Jurkat, Clone E6-1 (cell line): Measurements from ENCODE around the gene GRIK1. TPM values are rescaled to one million over a fixed set of nuclear protein-coding genes. Genes with fewer than 3 reads are reported as not detected.
"Not testable (repeated sequence)": the region's sequence is repeated elsewhere in the genome, so short reads cannot be mapped to it uniquely, and the experiment has no call there.

Experiments used
- DNase-seq: peaks from one replicate; pipeline ENCODE4 v3.0.0-alpha.2; 2011; ENCODE audit warnings: low read depth, low spot score
- H3K4me3 ChIP-seq: 2 replicates; pipeline ENCODE4 v1.5.1; 2011; ENCODE audit warnings: mild to moderate bottlenecking, low read length, control low read depth, moderate library complexity
- polyA plus RNA-seq: library from polyadenylated mRNA; unstranded; fragments of >200 nt; gene quantifications from one replicate; pipeline ENCODE4 v1.2.1, GENCODE V29; 2012; ENCODE audit warnings: missing spikeins; ENCODE audit not compliant: insufficient read length, insufficient read depth

GRIK1 gene
- polyA plus RNA-seq = not detected

- no peak within 1 kb of the TSS for H3K4me3 ChIP-seq
- no peak for DNase-seq
Measured at GRCh38 chr21:29939924-29940275, at the start of gene GRIK1. Gene GRIK1 (minus strand): TSS chr21:29939996.

GRCh38 chr21:29987762-29988161 is 48.0 kb upstream of the GRIK1 start:
- no peak overlapping the region for H3K4me3 ChIP-seq
- DNase-seq = no peak

- no peak for DNase-seq
Measured at GRCh38 chr21:29985866-29986265, 46.1 kb upstream of the GRIK1 start.

GRCh38 chr21:29979043-29979442 is 39.2 kb upstream of the GRIK1 start:
- no peak overlapping the region for H3K4me3 ChIP-seq
- no peak for DNase-seq

More at GRCh38 chr21:29985866-29986265, 46.1 kb upstream of the GRIK1 start:
- H3K4me3 ChIP-seq = no peak overlapping the region

DNA sequence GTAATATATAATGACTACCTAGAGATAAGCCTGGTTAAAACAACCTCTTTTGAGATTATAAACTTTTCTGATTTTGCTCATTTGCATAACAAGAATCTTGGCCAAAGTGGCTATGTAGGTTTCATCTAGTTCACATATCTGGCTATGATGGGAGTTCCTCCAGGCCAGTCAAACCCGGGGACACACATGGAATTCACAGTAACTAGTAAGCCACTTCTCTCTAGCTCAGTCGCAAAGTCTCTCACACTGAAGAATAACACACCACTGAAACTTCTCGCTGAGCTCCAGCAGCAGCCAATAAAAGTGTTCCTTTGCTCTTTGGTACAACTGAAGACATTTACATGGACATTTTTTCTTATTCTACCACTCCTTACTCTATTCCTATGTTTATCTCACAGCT is 36.0 kb upstream of the GRIK1 start:
- DNase-seq = no peak
- no peak overlapping the region for H3K4me3 ChIP-seq

DNA sequence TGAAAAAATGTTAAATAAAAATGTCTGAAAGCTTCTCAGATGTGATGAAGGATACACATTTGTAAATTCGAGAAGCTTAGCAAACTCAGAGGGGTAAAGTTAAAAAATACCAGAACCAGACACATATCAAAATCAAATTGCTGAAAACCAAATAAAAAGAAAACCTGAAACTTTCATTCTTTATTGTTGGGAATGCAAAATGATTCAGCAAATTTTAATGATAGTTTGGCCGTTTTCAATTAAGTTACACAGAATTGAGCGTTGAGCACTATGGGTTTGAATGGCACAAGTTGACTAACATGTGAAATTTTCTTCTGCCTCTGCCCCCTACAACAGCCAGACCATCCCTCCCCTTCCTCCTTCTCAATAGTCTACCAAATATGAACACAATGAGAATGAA is 33.5 kb upstream of the GRIK1 start:
- DNase-seq = no peak
- H3K4me3 ChIP-seq = no peak overlapping the region

DNA sequence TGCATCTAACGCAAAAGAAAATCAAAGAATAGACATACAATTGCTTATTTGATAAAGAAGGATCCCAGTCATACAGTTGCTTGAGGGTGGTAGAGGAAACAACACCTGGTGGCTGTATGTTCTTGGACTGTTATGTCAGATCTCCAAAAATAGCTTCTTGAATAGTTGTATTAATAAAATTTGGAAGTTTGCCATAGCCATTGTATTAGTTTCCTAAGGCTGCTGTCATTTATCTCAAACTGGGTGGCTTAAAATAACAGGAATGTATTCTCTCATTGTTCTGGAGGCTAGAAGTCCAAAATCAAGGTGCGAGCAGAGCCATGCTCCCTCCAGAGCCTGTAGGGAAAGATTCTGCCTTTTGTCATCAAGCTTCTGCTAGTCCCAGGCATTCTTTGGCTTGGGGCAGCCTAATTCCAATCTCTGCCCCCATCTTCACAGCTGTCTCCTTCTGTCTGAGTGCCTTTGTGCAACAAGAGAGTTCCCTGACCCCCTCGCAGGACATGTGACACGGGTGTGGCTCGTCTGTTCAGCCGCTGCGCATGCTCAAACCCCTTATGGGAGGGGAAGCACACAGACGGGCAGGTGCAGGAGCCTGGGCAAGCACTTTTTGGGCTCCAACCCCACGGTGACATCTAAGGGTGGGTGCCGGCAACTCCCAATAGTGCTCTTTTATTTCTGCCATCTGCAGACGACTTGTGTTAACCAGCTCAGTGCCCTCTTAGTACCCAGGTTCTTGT is 21.7 kb upstream of the GRIK1 start:
- DNase-seq = no peak
- H3K4me3 ChIP-seq = no peak overlapping the region

GRCh38 chr21:29958551-29958950 is 18.8 kb upstream of the GRIK1 start:
- no peak for DNase-seq
- H3K4me3 ChIP-seq = no peak overlapping the region

DNA sequence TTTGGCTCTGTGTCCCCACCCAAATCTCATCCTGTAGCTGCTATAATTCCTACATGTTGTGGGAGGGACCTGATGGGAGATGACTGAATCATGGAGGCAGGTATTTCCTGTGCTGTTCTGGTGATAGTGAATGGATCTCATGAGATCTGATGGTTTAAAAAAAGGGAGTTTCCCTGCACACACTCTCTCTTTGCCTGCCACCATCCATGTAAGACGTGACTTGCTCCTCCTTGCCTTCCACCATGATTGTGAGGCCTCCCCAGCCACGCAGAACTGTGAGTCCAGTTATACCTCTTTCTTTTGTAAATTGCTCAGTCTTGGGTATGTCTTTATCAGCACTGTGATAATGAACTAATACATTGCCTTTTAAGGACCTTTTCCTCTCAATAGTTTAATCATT is 18.2 kb upstream of the GRIK1 start:
- H3K4me3 ChIP-seq, DNase-seq: not testable (repeated sequence)

DNA sequence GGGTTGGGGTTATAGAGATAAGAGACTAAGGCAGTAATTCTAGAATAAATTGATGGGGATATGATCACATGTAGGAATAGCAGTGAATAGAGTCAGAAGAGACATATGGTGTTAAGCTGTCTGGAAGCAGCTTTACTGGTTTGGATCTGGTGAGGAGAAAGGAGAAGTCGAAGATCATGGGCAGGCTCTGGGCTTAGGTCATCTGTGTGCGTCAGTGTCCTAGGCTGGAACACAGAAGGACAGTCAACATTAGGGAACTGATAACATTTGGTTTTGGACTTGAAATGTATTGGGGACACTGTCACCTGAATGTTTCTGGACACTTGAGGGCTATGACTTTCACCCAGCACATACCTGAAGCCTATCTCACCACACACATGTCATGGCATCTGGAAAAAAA is 13.9 kb upstream of the GRIK1 start:
- no peak overlapping the region for H3K4me3 ChIP-seq
- DNase-seq = no peak

GRCh38 chr21:29953072-29953471 is 13.3 kb upstream of the GRIK1 start:
- no peak overlapping the region for H3K4me3 ChIP-seq
- DNase-seq = no peak

GRCh38 chr21:29951911-29952310 is 12.1 kb upstream of the GRIK1 start:
- DNase-seq = no peak
- no peak overlapping the region for H3K4me3 ChIP-seq

DNA sequence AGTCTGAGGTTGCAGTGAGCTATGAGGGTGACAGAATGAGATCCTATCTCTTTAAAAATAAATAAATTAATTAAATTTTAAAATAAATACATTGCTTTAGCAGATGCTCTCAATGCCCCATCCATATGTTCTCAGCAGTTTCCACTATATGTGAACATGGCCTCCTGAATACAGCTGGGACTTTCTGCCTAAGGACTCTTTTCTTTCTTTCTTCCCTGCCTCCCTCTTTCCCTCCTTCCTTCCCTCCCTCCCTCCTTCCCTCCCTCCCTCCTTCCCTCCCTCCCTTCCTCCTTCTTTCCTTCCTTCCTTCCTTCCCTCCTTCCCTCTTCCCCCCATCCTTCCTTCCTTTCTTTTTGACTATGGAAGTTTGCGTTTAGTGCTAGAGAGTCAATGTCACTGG is 10.2 kb upstream of the GRIK1 start:
- no peak for DNase-seq
- no peak overlapping the region for H3K4me3 ChIP-seq

GRCh38 chr21:29947119-29947518 is 7.3 kb upstream of the GRIK1 start:
- DNase-seq = no peak
- H3K4me3 ChIP-seq = no peak overlapping the region

DNA sequence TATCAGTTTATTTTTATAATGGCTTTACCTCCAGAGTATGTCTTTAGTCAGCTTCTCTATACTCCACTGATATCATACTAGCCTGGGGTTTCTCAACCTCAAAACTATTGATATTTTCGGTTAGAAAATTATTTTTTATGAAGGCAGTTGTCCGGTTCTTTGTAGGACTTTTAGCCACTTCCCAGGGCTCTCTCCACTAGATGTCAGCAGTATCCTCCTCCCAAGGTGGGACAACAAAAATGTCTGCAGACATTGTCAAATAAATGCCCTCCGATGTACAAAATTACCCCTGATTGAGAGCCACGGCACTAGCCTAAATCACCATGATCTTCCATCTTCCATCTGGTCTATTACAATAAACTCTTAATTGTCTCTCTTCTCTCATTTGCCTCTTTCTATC is 4.1 kb upstream of the GRIK1 start:
- no peak overlapping the region for H3K4me3 ChIP-seq
- no peak for DNase-seq

DNA sequence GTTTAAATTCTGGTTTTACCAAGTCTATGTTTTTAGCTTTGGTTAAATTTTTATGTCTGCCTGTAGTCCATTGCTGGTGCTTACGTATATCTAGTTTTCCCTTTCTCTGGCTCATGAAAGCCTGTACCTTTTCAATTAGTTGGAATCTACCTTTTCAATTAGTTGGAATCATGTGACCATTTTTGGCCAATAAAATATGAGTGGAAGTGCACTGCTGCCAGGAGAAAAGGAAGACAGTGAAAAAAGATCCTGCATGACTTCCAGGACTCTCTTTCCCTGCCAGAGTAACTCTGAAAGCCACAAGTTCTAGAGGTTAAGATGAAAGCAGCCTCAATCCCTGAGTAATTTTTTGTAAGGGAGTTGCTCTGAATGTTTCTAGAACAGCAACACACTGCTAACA is 2.2 kb upstream of the GRIK1 start:
- no peak overlapping the region for H3K4me3 ChIP-seq
- no peak for DNase-seq

GRCh38 chr21:29940991-29941390 is 1.2 kb upstream of the GRIK1 start:
- DNase-seq = no peak
- H3K4me3 ChIP-seq = no peak overlapping the region

- no peak for DNase-seq
- no peak overlapping the region for H3K4me3 ChIP-seq
Measured at GRCh38 chr21:29940361-29940760, 565 bp upstream of the GRIK1 start.

DNA sequence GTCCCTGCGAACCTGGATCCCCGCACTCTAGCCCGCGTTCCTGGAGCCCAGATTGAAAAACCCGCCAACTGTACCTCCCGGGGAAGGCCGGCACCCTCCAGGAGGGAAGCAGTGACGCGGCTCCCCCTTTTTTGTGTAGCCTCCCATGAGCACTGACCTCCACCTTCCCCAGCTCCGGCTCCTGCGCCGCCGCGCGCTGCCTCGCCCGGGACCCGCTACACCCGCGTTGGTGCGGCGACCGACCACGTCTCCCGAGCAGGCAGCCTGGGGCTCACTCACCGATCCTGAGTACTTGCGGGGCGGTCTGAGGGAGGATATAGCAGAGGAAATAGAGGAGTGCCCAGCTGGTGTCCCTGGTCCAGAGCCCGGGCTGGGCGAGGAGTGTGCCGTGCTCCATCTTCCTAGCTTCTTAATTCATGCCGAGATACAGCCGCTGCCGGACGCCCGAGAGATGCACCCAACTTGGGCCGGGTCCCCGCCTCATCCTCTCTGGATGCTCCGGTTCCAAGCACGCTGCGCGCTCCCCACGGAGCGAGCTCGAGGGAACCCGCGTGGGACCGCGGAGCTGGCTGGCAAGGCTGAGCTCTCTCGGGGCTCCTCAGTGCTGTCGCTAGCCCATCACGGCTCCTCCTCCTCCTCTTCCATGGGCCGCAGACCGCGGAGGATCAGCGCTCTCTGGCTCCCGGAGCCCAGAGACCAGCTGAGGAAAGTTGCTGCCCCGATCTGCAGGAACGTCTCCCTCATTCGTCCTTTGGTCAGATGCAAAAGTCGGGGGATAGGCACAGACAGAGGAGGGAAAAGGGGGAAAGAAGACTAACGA is 482 bp downstream of the GRIK1 start:
- DNase-seq = no peak
- H3K4me3 ChIP-seq = no peak overlapping the region

DNA sequence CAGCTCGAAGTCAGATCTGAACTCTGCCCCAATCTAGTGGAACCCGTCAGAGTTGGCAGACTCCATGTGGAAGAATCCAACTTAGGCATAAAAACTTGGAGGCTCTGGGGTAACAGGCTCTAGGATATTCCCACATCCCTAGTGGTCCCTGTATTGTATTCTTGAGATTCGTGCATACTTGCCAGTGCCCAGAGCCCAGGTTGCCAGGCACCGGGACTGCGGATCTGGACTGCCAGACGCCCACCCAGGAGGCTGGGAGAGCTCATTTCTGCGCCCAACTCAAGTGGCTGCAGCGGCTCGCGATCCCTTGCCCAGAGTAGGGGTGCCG is 1.1 kb downstream of the GRIK1 start:
- no peak overlapping the region for H3K4me3 ChIP-seq
- DNase-seq = no peak

GRCh38 chr21:29933088-29933487 is 6.7 kb downstream of the GRIK1 start:
- no peak for DNase-seq
- no peak overlapping the region for H3K4me3 ChIP-seq
